Frontal cortex (tissue), 4 donors: ENCODE measurements around the gene KLK2. TPM values are rescaled to one million over a fixed set of nuclear protein-coding genes. Genes with fewer than 3 reads are reported as not detected.
"Not testable (repeated sequence)": the region's sequence is repeated elsewhere in the genome, so short reads cannot be mapped to it uniquely, and the experiment has no call there.

ENCODE experiments used
- DNase-seq, 2 donors: peaks; one replicate each; pipeline ENCODE4 v3.0.0; 2012; ENCODE audit warnings: low spot score in 2 of 2
- FAIRE-seq: peaks from 2 replicates; lab custom pipeline; 2012; peaks lifted over from hg19 to GRCh38; lab: Jason Lieb, UNC
- total RNA-seq: library from RNA; depleted of rRNA; stranded (reverse); fragments of >200 nt; gene quantifications from one replicate; pipeline ENCODE4 v1.2.3, GENCODE V29; 2014
- donor health status: control.
- donor health status: control.
- donor health status: control.

The KLK2 gene
- total RNA-seq, 1 donor from 2014 or later: not detected

GRCh38 chr19:50890422-50891252 lies 17.4 kb downstream of the KLK2 start:
- DNase-seq (no peak), FAIRE-seq (no peak)

- FAIRE-seq: no peak
- no peak for DNase-seq
Observed at GRCh38 chr19:50891253-50891625, 18.0 kb downstream of the KLK2 start.

GRCh38 chr19:50893047-50893736 lies 20.0 kb downstream of the KLK2 start:
- FAIRE-seq (no peak), DNase-seq (no peak)

- DNase-seq (no peak), FAIRE-seq (no peak)
Observed at GRCh38 chr19:50894478-50895356, 21.5 kb downstream of the KLK2 start.

GRCh38 chr19:50896089-50896590 lies 22.9 kb downstream of the KLK2 start:
- not testable (repeated sequence) for DNase-seq, FAIRE-seq

- no peak for DNase-seq
- no peak for FAIRE-seq
Observed at GRCh38 chr19:50896591-50897190, 23.5 kb downstream of the KLK2 start.

- DNase-seq (no peak), FAIRE-seq (no peak)
Observed at GRCh38 chr19:50897191-50897607, 24.0 kb downstream of the KLK2 start.

- no peak for DNase-seq
- no peak for FAIRE-seq
Observed at GRCh38 chr19:50897612-50898011, 24.4 kb downstream of the KLK2 start.

- DNase-seq: no peak
- FAIRE-seq: no peak
Observed at GRCh38 chr19:50898018-50898417, 24.8 kb downstream of the KLK2 start.

- DNase-seq (no peak), FAIRE-seq (no peak)
Observed at GRCh38 chr19:50899569-50899968, 26.3 kb downstream of the KLK2 start.

GRCh38 chr19:50902640-50903039 lies 29.4 kb downstream of the KLK2 start:
- DNase-seq (no peak), FAIRE-seq (no peak)

- no peak for DNase-seq
Observed at GRCh38 chr19:50906217-50906616, 33.0 kb downstream of the KLK2 start.

GRCh38 chr19:50908336-50908735 lies 35.1 kb downstream of the KLK2 start:
- no peak for FAIRE-seq
- DNase-seq: no peak

More at GRCh38 chr19:50906217-50906616, 33.0 kb downstream of the KLK2 start:
- no peak for FAIRE-seq

GRCh38 chr19:50909240-50910070 lies 36.2 kb downstream of the KLK2 start:
- DNase-seq (peak in 1 of 2 donors; percentile 36), FAIRE-seq (no peak)

- DNase-seq (no peak), FAIRE-seq (no peak)
Observed at GRCh38 chr19:50910722-50911121, 37.5 kb downstream of the KLK2 start.

- no peak for FAIRE-seq
Observed at GRCh38 chr19:50911206-50912101, 38.2 kb downstream of the KLK2 start, which contains the start of gene KLK4. Gene KLK4, minus strand, starts transcription at chr19:50911395. Its CDS starts 657 bp downstream, at chr19:50910738.

GRCh38 chr19:50912102-50912599 lies 38.9 kb downstream of the KLK2 start:
- FAIRE-seq (no peak), DNase-seq (no peak)

More at GRCh38 chr19:50911206-50912101, 38.2 kb downstream of the KLK2 start, which contains the start of gene KLK4:
- DNase-seq: no peak
